ENCODE results near the gene LILRA5.
"Not testable (repeated sequence)": the region's sequence is repeated elsewhere in the genome, so short reads cannot be mapped to it uniquely, and the experiment has no call there.

The LILRA5 gene

DNA sequence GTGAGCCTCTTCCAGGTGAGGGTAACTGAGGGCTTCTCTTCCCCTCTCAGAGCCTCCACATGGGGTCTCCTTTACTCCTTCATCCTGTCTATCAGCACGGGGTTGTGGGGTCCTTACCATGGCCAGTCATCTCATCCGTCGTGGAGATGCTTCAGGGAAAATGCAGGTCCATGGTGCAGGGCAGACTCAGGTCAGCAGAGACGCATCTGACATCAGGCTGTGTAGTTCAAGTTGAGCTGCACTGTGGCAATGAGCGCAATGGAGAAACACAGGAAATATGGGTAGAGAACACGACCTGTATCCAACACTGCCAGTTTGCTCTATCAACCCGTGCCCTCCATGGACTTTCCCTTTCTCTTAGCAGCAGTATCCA lies 13.9 kb downstream of the LILRA5 start:
- H3K27ac ChIP-seq = no peak overlapping the region

GRCh38 chr19:54298357-54299125 lies 14.4 kb downstream of the LILRA5 start:
- no peak for TF ChIP-seq CTCF (conservative IDR thresholded peaks at IDR 0.05)
- H3K27ac ChIP-seq = no peak overlapping the region

More for the DNA sequence above, 13.9 kb downstream of the LILRA5 start:
- no peak for TF ChIP-seq CTCF (conservative IDR thresholded peaks at IDR 0.05)

DNA sequence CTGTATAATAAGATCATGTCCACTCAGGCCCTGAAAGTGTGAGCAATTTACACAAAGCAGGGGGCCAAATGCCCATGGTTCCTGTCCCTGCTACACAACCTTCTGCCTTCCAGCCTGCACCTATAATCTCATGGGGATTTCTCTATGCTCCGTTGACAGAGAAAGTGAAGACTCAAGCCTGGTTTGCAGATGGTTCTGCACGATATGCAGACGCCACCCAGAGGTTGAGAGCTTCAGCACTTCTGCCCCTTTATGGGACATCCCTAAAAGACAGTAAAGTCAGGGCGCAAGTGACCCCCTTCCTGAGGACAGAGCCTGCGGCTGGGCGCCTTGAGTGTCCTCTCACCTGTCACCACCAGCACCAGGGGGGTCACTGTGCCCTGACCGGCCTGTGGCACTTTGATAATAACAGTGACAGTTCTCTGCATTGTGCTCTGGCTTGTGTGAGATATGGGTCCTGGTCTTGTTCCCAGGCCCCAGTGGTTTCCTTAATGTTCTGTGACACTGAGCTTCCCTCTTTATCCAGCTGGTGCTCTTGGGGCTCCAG lies 15.1 kb downstream of the LILRA5 start:
- TF ChIP-seq CTCF (conservative IDR thresholded peaks at IDR 0.05) = no peak; the same call in 1 of the 2 replicates
- H3K27ac ChIP-seq = no peak overlapping the region

- TF ChIP-seq CTCF (conservative IDR thresholded peaks at IDR 0.05) = no peak
- H3K27ac ChIP-seq = no peak overlapping the region
Observed at GRCh38 chr19:54294539-54294938, 18.4 kb downstream of the LILRA5 start.

GRCh38 chr19:54289160-54289559 lies 23.8 kb downstream of the LILRA5 start:
- not testable (repeated sequence) for H3K27ac ChIP-seq

- no peak overlapping the region for H3K27ac ChIP-seq
- no peak for TF ChIP-seq CTCF (conservative IDR thresholded peaks at IDR 0.05)
Observed at GRCh38 chr19:54287456-54287855, 25.5 kb downstream of the LILRA5 start.

- H3K27ac ChIP-seq = not testable (repeated sequence)
Observed at GRCh38 chr19:54286283-54286682, 26.7 kb downstream of the LILRA5 start.

- not testable (repeated sequence) for H3K27ac ChIP-seq
Observed at GRCh38 chr19:54285427-54286056, 27.4 kb downstream of the LILRA5 start.
